GM21447 (cell line): ENCODE measurements around the gene BMPR1A.
"Not testable (repeated sequence)": the region's sequence is repeated elsewhere in the genome, so short reads cannot be mapped to it uniquely, and the experiment has no call there.

ENCODE experiments used
- ATAC-seq: cut with Tn5 transposase; IDR thresholded peaks from one replicate; pipeline ENCODE4 v1.9.1; 2021; ENCODE audit not compliant: unreplicated experiment

BMPR1A gene

DNA sequence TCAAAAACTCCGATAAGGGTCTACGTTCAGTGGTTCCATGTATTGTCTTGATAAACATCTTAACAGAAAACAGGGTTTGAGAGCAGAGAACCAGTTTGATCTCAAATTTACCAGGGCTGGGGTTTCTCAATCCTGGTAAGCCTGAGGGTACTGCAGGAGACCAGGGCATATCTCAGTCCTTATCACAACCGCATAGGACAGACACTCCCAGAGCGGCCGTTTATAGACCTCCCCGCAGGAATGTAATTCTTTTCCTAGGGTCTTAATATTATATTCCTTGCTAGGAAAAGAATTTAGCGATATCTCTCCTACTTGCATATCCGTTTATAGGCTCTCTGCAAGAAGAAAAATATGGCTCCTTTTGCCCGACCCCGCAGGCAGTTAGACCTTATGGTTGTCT lies 196.3 kb downstream of the BMPR1A start:
- ATAC-seq = not testable (repeated sequence)

- ATAC-seq = no peak
Measured at GRCh38 chr10:86953747-86954680, 197.6 kb downstream of the BMPR1A start.

DNA sequence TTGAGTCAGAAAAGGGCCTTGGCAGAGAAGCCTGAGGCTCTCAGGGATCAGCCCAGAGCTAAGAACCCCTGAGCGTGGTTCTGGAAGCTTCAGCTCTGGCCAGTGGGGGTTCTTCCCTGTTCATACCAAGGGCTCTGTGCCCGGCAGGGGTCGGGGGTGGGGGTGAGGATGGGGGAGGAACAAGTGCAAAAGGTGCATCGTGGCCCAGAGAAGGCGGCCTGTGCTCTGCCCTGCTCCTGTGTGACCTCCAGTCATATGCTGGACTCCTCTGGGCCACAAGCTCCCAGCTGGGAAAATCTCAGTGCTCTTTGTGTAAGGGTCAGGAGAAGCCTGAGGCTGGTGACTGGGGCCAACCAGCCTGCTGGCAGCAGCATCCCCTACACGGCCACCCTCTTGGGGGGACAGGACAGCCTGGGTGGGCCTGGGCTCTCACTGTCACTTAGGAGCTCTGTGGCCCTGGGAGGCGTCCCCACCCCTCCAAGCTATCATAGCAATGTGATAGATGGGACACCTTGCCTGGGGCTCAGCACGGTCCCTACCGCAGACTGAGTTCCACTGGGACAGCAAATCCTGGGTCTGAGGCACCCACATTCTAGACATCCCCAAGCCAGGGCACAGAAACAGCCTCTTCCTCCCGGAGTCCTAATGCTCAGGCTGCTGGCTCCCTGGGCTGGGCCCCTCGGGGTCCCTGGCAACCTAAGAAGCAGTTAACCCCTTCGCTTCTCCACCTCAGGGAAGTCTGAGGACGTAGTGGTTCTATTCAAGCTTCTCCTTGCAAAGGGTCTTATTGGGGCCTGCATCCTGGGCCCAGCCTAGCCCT lies 198.5 kb downstream of the BMPR1A start:
- ATAC-seq = no peak

GRCh38 chr10:86955501-86956194 lies 199.2 kb downstream of the BMPR1A start:
- ATAC-seq = no peak

DNA sequence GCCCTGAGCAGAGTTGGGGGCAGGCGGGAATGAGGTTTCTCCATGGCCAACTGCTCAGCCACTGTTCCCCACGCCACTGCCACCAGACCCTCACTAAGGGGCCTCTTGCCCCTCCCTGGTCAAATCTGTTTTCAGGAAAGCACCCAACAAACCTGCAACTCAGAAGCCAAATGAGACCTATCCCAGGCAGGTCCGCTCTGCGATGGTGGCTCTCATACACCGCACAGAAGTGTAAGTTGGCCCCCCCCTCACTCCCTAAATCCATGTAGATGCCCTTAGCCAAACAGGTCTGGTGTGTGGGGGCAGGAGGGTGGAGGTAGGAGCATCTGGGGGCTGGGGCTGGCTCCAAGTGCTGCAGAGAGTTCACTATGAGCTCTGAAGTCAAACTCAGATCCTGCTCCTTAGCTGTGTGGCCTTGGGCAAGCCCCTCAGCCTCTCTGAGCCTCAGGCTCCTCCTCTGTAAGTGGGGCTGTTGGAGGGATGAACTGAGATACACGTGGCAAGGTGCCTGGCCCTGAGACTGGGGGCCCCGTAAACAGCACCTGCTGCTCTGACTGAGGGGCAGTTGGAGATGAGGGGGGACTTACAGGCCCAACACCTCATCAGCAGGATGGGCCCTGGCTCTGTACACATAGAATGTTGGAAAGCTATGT lies 199.9 kb downstream of the BMPR1A start:
- no peak for ATAC-seq

DNA sequence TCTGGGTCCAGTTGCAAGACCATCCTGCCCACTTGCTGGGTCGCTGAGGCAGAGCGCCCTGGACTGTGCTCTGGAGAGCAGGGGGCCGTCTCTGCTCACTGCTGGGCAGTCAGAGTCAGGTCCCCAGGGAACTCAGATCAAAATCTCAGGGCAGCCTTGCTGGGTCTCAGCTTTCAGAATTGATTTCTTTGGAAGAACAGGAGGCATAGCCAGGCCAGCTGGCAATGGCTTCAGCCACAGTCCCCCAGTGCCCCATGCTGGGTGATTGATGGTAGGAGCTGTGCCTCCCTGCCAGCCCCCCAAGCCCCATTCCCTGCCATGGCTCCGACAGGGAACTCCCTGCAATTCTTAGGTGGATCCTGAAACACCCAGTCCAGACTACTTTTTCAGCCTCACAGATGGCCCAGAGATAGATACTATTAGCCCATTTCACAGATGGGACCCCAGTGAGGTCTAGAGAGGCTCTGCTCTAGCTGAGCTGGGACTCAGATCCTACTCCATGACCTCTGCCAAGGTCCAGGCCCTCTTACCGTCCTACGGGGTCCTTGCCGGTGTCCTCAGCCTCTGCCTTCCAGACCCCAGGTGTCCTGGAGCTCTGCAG lies 200.5 kb downstream of the BMPR1A start:
- ATAC-seq = no peak

GRCh38 chr10:86957471-86958115 lies 201.2 kb downstream of the BMPR1A start, which contains the start of gene MMRN2:
MMRN2 (minus strand) TSS chr10:86957615; CDS start chr10:86957541, 74 bp downstream.
- no peak for ATAC-seq

GRCh38 chr10:86958116-86958900 lies 201.9 kb downstream of the BMPR1A start, which contains the start of gene SNCG:
SNCG (plus strand) TSS chr10:86958599; CDS start chr10:86958698, 99 bp downstream.
- no peak for ATAC-seq

DNA sequence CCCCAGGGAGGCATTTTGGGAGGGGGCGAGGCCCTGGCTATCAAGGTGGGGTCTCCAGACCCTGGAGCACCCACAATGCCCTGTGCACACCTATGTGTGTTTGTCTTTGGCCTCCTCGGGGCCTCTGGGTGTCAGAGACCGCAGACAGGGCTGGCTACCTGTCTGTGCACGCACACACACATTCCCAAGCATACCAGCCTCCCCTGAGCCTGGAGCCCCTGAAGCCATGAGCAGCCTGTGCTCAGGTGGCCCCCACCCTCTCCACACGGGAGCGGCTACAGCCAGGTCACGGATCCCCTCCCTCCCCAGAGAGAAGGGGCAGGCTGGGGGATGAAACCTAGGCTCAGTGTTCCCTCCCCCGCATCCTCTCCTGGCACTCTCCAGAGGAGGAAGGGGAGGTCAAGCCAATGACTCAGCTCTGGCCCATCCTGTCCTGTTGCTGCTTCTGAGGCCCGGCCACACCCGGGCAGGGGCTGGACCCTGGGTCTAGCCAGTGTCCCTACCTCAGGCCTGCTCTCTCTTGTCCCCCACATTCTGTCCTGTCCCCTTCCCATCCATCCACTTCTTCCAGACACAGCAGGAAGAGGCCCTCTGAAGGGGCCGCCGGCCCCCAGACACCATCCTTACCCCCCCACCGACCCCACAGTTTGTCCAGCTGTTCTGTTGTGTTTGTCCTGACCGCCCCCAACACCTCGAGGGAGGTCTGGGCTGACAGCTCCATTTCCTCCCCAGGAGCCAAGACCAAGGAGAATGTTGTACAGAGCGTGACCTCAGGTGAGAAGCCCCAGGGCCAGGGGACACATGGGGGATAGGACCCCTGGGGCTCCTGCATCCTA lies 202.7 kb downstream of the BMPR1A start:
- no peak for ATAC-seq

GRCh38 chr10:86959737-86960002 lies 203.3 kb downstream of the BMPR1A start:
- no peak for ATAC-seq

GRCh38 chr10:86960003-86960862 lies 203.8 kb downstream of the BMPR1A start:
- ATAC-seq = no peak

- no peak for ATAC-seq
Measured at GRCh38 chr10:86960863-86961434, 204.5 kb downstream of the BMPR1A start.

- ATAC-seq = no peak
Measured at GRCh38 chr10:86961481-86962091, 205.2 kb downstream of the BMPR1A start.

- no peak for ATAC-seq
Measured at GRCh38 chr10:86962136-86962980, 205.9 kb downstream of the BMPR1A start.

DNA sequence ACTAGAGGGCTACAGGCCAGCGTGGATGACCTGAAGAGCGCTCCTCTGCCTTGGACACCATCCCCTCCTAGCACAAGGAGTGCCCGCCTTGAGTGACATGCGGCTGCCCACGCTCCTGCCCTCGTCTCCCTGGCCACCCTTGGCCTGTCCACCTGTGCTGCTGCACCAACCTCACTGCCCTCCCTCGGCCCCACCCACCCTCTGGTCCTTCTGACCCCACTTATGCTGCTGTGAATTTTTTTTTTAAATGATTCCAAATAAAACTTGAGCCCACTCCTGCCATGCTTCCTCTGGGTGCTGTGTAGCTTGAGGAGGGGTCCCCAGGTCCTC lies 206.5 kb downstream of the BMPR1A start:
- no peak for ATAC-seq
